Measurements from ENCODE around the gene IL1RAPL2.

GRCh38 chrX:105263801-105264200, 697.8 kb downstream of the IL1RAPL2 start:
- TF ChIP-seq, protein P1, sequence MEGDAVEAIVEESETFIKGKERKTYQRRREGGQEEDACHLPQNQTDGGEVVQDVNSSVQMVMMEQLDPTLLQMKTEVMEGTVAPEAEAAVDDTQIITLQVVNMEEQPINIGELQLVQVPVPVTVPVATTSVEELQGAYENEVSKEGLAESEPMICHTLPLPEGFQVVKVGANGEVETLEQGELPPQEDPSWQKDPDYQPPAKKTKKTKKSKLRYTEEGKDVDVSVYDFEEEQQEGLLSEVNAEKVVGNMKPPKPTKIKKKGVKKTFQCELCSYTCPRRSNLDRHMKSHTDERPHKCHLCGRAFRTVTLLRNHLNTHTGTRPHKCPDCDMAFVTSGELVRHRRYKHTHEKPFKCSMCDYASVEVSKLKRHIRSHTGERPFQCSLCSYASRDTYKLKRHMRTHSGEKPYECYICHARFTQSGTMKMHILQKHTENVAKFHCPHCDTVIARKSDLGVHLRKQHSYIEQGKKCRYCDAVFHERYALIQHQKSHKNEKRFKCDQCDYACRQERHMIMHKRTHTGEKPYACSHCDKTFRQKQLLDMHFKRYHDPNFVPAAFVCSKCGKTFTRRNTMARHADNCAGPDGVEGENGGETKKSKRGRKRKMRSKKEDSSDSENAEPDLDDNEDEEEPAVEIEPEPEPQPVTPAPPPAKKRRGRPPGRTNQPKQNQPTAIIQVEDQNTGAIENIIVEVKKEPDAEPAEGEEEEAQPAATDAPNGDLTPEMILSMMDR (IDR thresholded peaks at IDR 0.05) = no peak
- no peak for TF ChIP-seq POLR2A (IDR thresholded peaks at IDR 0.05)
